Measurements from ENCODE around the gene CADPS.
"Not testable (repeated sequence)": the region's sequence is repeated elsewhere in the genome, so short reads cannot be mapped to it uniquely, and the experiment has no call there.

CADPS gene

GRCh38 chr3:62584636-62585035 is 290.6 kb downstream of the CADPS start:
- DNase-seq = no peak

- DNase-seq = no peak
These were observed 292.6 kb downstream of the CADPS start for GRCh38 chr3:62582495-62583172.

GRCh38 chr3:62580485-62580884 is 294.7 kb downstream of the CADPS start:
- not testable (repeated sequence) for DNase-seq

GRCh38 chr3:62577153-62577552 is 298.1 kb downstream of the CADPS start:
- DNase-seq = no peak

- no peak for DNase-seq
These were observed 300.8 kb downstream of the CADPS start for GRCh38 chr3:62574266-62574898.

- no peak for DNase-seq
These were observed 303.3 kb downstream of the CADPS start for GRCh38 chr3:62571916-62572315.

- no peak for DNase-seq
These were observed 304.3 kb downstream of the CADPS start for GRCh38 chr3:62570888-62571287.

- no peak for DNase-seq
These were observed 305.6 kb downstream of the CADPS start for GRCh38 chr3:62569609-62570008.

- DNase-seq = no peak
These were observed 307.9 kb downstream of the CADPS start for GRCh38 chr3:62567097-62568021.

GRCh38 chr3:62566022-62566557 is 309.1 kb downstream of the CADPS start:
- no peak for DNase-seq

GRCh38 chr3:62562596-62562995 is 312.6 kb downstream of the CADPS start:
- no peak for DNase-seq

- DNase-seq = no peak
These were observed 313.2 kb downstream of the CADPS start for GRCh38 chr3:62562017-62562416.

- no peak for DNase-seq
These were observed 315.3 kb downstream of the CADPS start for GRCh38 chr3:62559831-62560445.

- DNase-seq = no peak
These were observed 316.6 kb downstream of the CADPS start for GRCh38 chr3:62558549-62559112.

- DNase-seq = no peak
These were observed 317.2 kb downstream of the CADPS start for GRCh38 chr3:62557983-62558382.

- no peak for DNase-seq
These were observed 317.8 kb downstream of the CADPS start for GRCh38 chr3:62557450-62557849.

GRCh38 chr3:62556121-62556815 is 318.9 kb downstream of the CADPS start:
- no peak for DNase-seq

GRCh38 chr3:62554264-62554799 is 320.9 kb downstream of the CADPS start:
- no peak for DNase-seq

- no peak for DNase-seq
These were observed 321.4 kb downstream of the CADPS start for GRCh38 chr3:62553811-62554210.

- DNase-seq = no peak
These were observed 323.7 kb downstream of the CADPS start for GRCh38 chr3:62551556-62551955.

- DNase-seq = no peak
These were observed 324.8 kb downstream of the CADPS start for GRCh38 chr3:62550439-62550838.
